GM12878 (cell line): ENCODE measurements around the gene MPZL3. TPM values are rescaled to one million over a fixed set of nuclear protein-coding genes. Genes with fewer than 3 reads are reported as not detected.

Source experiments
- ATAC-seq: fragments of 200-7000 bp; cut with Tn5 transposase; 3 replicates; pipeline ENCODE4 v1.9.1; 2020; ENCODE audit warnings: mild to moderate bottlenecking, moderate library complexity
- BruUV-seq: library from RNA; stranded (reverse); fragments of 400-500 nt; replicated peaks from 2 replicates; lab custom pipeline; 2021; lab: Mats Ljungman, UMichigan
- CTCF ChIA-PET: fragments of 300-600 bp; sonication (Branson Sonifier 250); formaldehyde crosslinking; extraction: SDS; loops from one replicate; lab custom pipeline; 2021; ENCODE audit warnings: inconsistent platforms; lab: Yijun Ruan, JAX
- POLR2A ChIA-PET: fragments of 350-600 bp; formaldehyde crosslinking; extraction: SDS; loops from one replicate; lab custom pipeline; 2021; ENCODE audit warnings: inconsistent platforms; lab: Charles Lee
- RAD21 ChIA-PET: fragments of 300-600 bp; sonication (Branson Sonifier 250); formaldehyde crosslinking; loops from one replicate; lab custom pipeline; 2023; ENCODE audit warnings: antibody characterized with exemption; ENCODE audit not compliant: unreplicated experiment; lab: Charles Lee
- SMC1A ChIA-PET: fragments of 300-600 bp; sonication (Branson Sonifier 250); formaldehyde crosslinking; loops from one replicate; lab custom pipeline; 2023; ENCODE audit not compliant: unreplicated experiment, uncharacterized antibody; lab: Charles Lee
- DNase-seq: peaks from one replicate; pipeline ENCODE4 v3.0.0-alpha.2; 2011; ENCODE audit warnings: low read depth, low spot score
- FAIRE-seq: peaks from 3 replicates; lab custom pipeline; 2011; peaks lifted over from hg19 to GRCh38; lab: Jason Lieb, UNC
- H2AFZ ChIP-seq: 2 replicates; pipeline ENCODE4 v1.6.0; 2011; ENCODE audit warnings: low read depth, low read length, control low read depth; ENCODE audit not compliant: control insufficient read depth
- H3K27ac ChIP-seq: 2 replicates; pipeline ENCODE4 v1.5.1; 2011; ENCODE audit warnings: control low read depth; ENCODE audit not compliant: control insufficient read depth, insufficient read depth
- H3K27me3 ChIP-seq, 2 experiments: replicated peaks in 1 of 2; 2 replicates each; pipeline versions ENCODE4 v1.6.0 to v1.6.1; 2011; ENCODE audit warnings: low read length in 1 of 2; ENCODE audit not compliant: control insufficient read depth in 2 of 2, insufficient read depth in 2 of 2
- H3K36me3 ChIP-seq, 2 experiments: 2 replicates each; pipeline ENCODE4 v1.5.1; 2011; ENCODE audit warnings: low read length in 1 of 2; ENCODE audit not compliant: control insufficient read depth in 2 of 2, insufficient read depth in 2 of 2
- H3K4me1 ChIP-seq: 2 replicates; pipeline ENCODE4 v1.6.1; 2011; ENCODE audit warnings: mild to moderate bottlenecking, low read length, moderate library complexity, mixed read lengths; ENCODE audit not compliant: control insufficient read depth, insufficient read depth
- H3K4me2 ChIP-seq: 2 replicates; pipeline ENCODE4 v1.6.0; 2011; ENCODE audit warnings: control low read depth; ENCODE audit not compliant: control insufficient read depth, insufficient read depth
- H3K4me3 ChIP-seq: fragments of 200-600 bp; sonication (generic); 2 replicates; pipeline ENCODE4 v1.5.1; 2016
- H3K79me2 ChIP-seq: 2 replicates; pipeline ENCODE4 v1.6.0; 2011; ENCODE audit warnings: low read length; ENCODE audit not compliant: control insufficient read depth, insufficient read depth
- H3K9ac ChIP-seq: 2 replicates; pipeline ENCODE4 v1.8.0; 2011; ENCODE audit warnings: low read length, control low read depth, mixed read lengths; ENCODE audit not compliant: control insufficient read depth, insufficient read depth
- H3K9me3 ChIP-seq: replicated peaks from 3 replicates; pipeline ENCODE4 v1.5.1; 2011; ENCODE audit warnings: mild to moderate bottlenecking, low read length; ENCODE audit not compliant: control insufficient read depth, insufficient read depth
- H4K20me1 ChIP-seq: 2 replicates; pipeline ENCODE4 v1.6.0; 2011; ENCODE audit not compliant: control insufficient read depth, insufficient read depth
- ETV6 ChIP-seq, 2 experiments: fragments of 450-650 bp in 1 of 2; IDR thresholded peaks in 1 of 2; conservative IDR thresholded peaks in 1 of 2; 2 replicates each; pipeline ENCODE4 v1.6.1; 2014; ENCODE audit warnings: antibody characterized with exemption in 1 of 2, borderline replicate concordance in 1 of 2, low read depth in 1 of 2, mild to moderate bottlenecking in 1 of 2, moderate library complexity in 1 of 2
- LARP7 ChIP-seq: fragments of 450-650 bp; IDR thresholded peaks from 2 replicates; pipeline ENCODE4 v1.6.1; 2017; ENCODE audit warnings: mild to moderate bottlenecking
- NR2C1 ChIP-seq: fragments of 450-650 bp; IDR thresholded peaks from 2 replicates; pipeline ENCODE4 v1.6.1; 2017; ENCODE audit warnings: antibody characterized with exemption, mild to moderate bottlenecking, moderate library complexity
- NR2C2 ChIP-seq: IDR thresholded peaks from 2 replicates; pipeline ENCODE4 v1.6.1; 2011; ENCODE audit warnings: borderline replicate concordance, low read depth; ENCODE audit not compliant: control insufficient read depth, insufficient read length
- PAX5 ChIP-seq: IDR thresholded peaks from 2 replicates; pipeline ENCODE4 v1.6.1; 2011; ENCODE audit warnings: low read depth, low read length, borderline replicate concordance
- SIN3A ChIP-seq: IDR thresholded peaks from 2 replicates; pipeline ENCODE4 v1.6.1; 2012; ENCODE audit warnings: low read depth, low read length, improper control_type of control experiment
- SPI1 ChIP-seq: IDR thresholded peaks from 2 replicates; pipeline ENCODE4 v1.6.1; 2011; ENCODE audit warnings: low read depth, mild to moderate bottlenecking, low read length, moderate library complexity, borderline replicate concordance; ENCODE audit not compliant: insufficient read depth
- SRF ChIP-seq, 2 experiments: IDR thresholded peaks; 2 replicates each; pipeline ENCODE4 v1.6.1; 2011; ENCODE audit warnings: low read depth in 2 of 2, low read length in 2 of 2, mild to moderate bottlenecking in 1 of 2, moderate library complexity in 1 of 2
- STAT1 ChIP-seq: fragments of 450-650 bp; conservative IDR thresholded peaks from 2 replicates; pipeline ENCODE4 v1.6.1; 2014; ENCODE audit warnings: antibody characterized with exemption, mild to moderate bottlenecking
- ZSCAN29 ChIP-seq: fragments of 450-650 bp; IDR thresholded peaks from 2 replicates; pipeline ENCODE4 v1.6.1; 2017; ENCODE audit warnings: mild to moderate bottlenecking, moderate library complexity
- WGBS: methylation state at CpG from one replicate; pipeline ENCODE4 v1.1.6; 2016; ENCODE audit warnings: low lambda C conversion rate; ENCODE audit not compliant: insufficient replicate concordance, insufficient coverage; ENCODE audit errors: missing lambda C conversion rate; 5-methylcytosine and 5-hydroxymethylcytosine counted together
- in situ Hi-C: fragments of 300-500 bp; cut with MboI; formaldehyde crosslinking; loops from 9 replicates; pipeline ENCODE4 v1.14.3; 2018; ENCODE audit warnings: mixed read lengths
- intact Hi-C: fragments of 100-400 bp; cut with micrococcal nuclease; formaldehyde crosslinking; loops from one replicate; pipeline ENCODE4 v1.14.2; 2022; ENCODE audit not compliant: unreplicated experiment
- polyA plus RNA-seq, 11 experiments: library from polyadenylated mRNA; depleted of rRNA in 4 of 11; unstranded in 6 of 11; stranded (reverse) in 5 of 11; fragments of >200 nt; fragmentation: Nextera tagmentation in 4 of 11; fragmentation: Illumina TruSeq in 1 of 11; extraction: Ambion mirVana in 4 of 11; extraction: Trizol in 1 of 11; gene quantifications; 1 replicate in 1 of 11; 2 replicates in 10 of 11; pipeline versions ENCODE4 v1.2.1 to v1.2.3, GENCODE V29; 2011 to 2016; ENCODE audit warnings: inconsistent platforms in 2 of 11, missing spikeins in 2 of 11, low read depth in 1 of 11
- total RNA-seq, 4 experiments: library from RNA; depleted of rRNA in 3 of 4; stranded (reverse); fragments of >200 nt in 3 of 4; fragmentation: Illumina TruSeq in 1 of 4; extraction: Trizol in 1 of 4; gene quantifications; 2 replicates each; pipeline versions ENCODE4 v1.2.1 to v1.2.3, GENCODE V29; 2013 to 2021
- TF ChIP-seq, protein P1 (sequence below): fragments of 450-650 bp; IDR thresholded peaks from 2 replicates; pipeline ENCODE4 v1.6.1; 2016; ENCODE audit warnings: mild to moderate bottlenecking
- TF ChIP-seq, protein P2 (sequence below): fragments of 150-350 bp; IDR thresholded peaks from 2 replicates; pipeline ENCODE4 v1.6.1; 2016; ENCODE audit warnings: low read depth, low read length
- TF ChIP-seq, protein P3 (sequence below): fragments of 450-650 bp; conservative IDR thresholded peaks from 2 replicates; pipeline ENCODE4 v1.6.1; 2017; ENCODE audit warnings: mild to moderate bottlenecking, moderate library complexity
- TF ChIP-seq, protein P4 (sequence below): IDR thresholded peaks from 2 replicates; pipeline ENCODE4 v1.6.1; 2011; ENCODE audit warnings: borderline replicate concordance, low read depth, mild to moderate bottlenecking, moderate library complexity, low read length; ENCODE audit not compliant: insufficient read depth, poor library complexity, severe bottlenecking

MPZL3 gene
- total and polyA plus RNA-seq, 10 of the 15 experiments (the other 5 are each of a cell fraction or from before 2014, with no cell fraction given), result 2.1 to 7.5 (median 6.2) TPM

DNA sequence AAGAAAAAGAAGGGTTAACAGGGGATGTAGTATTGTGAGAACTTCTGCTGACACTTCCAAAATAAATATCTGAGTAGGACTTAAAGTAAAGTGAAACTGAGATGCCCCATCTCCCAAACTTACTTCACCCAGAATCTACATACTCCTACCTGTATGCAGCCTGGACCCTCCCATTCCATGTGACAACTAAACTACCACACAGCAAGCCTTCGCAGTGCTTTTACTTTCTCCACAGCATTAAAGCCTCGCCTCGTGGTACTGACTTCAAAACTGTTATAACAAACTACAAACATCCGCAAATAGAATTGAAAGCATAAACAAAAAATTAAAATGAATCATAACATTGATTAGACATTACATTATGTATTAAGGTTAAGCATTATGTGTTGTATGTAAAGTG lies 10.9 kb upstream of the MPZL3 start (continued):
- TF ChIP-seq, protein P1, sequence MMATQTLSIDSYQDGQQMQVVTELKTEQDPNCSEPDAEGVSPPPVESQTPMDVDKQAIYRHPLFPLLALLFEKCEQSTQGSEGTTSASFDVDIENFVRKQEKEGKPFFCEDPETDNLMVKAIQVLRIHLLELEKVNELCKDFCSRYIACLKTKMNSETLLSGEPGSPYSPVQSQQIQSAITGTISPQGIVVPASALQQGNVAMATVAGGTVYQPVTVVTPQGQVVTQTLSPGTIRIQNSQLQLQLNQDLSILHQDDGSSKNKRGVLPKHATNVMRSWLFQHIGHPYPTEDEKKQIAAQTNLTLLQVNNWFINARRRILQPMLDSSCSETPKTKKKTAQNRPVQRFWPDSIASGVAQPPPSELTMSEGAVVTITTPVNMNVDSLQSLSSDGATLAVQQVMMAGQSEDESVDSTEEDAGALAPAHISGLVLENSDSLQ, result no peak
- TF ChIP-seq SIN3A (no peak), STAT1 (no peak), LARP7 (no peak), ETV6 (conservative IDR thresholded peaks at IDR 0.05 in 1 of 2, IDR thresholded peaks at IDR 0.05 in 1 of 2; ENCODE audit: borderline replicate concordance in 1 of 2, low read depth in 1 of 2) (no peak), SPI1 (no peak), ZSCAN29 (no peak)
- TF ChIP-seq, protein P2, sequence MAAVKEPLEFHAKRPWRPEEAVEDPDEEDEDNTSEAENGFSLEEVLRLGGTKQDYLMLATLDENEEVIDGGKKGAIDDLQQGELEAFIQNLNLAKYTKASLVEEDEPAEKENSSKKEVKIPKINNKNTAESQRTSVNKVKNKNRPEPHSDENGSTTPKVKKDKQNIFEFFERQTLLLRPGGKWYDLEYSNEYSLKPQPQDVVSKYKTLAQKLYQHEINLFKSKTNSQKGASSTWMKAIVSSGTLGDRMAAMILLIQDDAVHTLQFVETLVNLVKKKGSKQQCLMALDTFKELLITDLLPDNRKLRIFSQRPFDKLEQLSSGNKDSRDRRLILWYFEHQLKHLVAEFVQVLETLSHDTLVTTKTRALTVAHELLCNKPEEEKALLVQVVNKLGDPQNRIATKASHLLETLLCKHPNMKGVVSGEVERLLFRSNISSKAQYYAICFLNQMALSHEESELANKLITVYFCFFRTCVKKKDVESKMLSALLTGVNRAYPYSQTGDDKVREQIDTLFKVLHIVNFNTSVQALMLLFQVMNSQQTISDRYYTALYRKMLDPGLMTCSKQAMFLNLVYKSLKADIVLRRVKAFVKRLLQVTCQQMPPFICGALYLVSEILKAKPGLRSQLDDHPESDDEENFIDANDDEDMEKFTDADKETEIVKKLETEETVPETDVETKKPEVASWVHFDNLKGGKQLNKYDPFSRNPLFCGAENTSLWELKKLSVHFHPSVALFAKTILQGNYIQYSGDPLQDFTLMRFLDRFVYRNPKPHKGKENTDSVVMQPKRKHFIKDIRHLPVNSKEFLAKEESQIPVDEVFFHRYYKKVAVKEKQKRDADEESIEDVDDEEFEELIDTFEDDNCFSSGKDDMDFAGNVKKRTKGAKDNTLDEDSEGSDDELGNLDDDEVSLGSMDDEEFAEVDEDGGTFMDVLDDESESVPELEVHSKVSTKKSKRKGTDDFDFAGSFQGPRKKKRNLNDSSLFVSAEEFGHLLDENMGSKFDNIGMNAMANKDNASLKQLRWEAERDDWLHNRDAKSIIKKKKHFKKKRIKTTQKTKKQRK, result no peak

DNA sequence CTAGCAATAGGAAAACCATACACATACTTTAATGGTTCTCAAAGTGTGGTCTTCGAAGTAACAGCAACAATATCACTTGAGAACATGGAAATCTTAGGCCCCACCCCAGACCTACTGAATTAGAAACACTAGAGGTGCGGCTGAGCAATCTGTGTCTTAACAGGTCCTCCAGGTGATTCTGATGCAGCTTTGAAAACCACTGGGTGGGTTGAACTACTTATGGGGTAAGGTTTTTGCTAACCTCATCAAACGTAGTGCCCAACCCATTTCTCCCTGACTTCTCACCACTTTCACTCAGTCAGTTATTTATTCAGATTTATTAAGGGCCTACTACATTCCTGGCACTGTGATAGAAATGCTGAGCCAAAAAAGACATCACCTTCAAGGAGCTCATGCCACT lies 8.2 kb upstream of the MPZL3 start:
- peaks cover 9% of the 10 kb centered on the region for H3K4me1 ChIP-seq
- H3K9me3 ChIP-seq, result no peaks in the 10 kb centered on the region; the same call in 1 of the 3 replicates
- 55% methylated on average over 3 of the region's 3 CpGs for WGBS
- SMC1A ChIA-PET, result interaction anchor here (1.1 to 10.2 kb wide), 8 partner anchors 8 to 62 kb away, joined by 3 to 56 read pairs (median 8); no protein-coding TSS in a partner anchor
- no TSS peak for BruUV-seq
- no peak for DNase-seq
- ATAC-seq, result no peak
- intact Hi-C loops (no loop called here), in situ Hi-C loops (no loop called here)
- no peaks in the 10 kb centered on the region for H3K36me3 ChIP-seq
- H3K27me3 ChIP-seq, result peaks cover 0 to 13% of the 10 kb centered on the region in 2 experiments; a peak in 1 of 4 replicates
- H3K4me3 ChIP-seq, result no peak overlapping the region
- H4K20me1 ChIP-seq, result no peaks in the 10 kb centered on the region
- no peak for FAIRE-seq
- POLR2A ChIA-PET, result interaction anchor here (1.1 kb wide), 1 partner anchor 47 kb away, joined by 3 read pairs; no protein-coding TSS in a partner anchor
- H3K27ac ChIP-seq, result no peak overlapping the region
- H3K4me2 ChIP-seq, result no peak overlapping the region
- CTCF ChIA-PET, result interaction anchor here (1.0 to 6.4 kb wide), 15 partner anchors 8 to 118 kb away, joined by 3 to 39 read pairs (median 4); partner anchors contain the start of gene MPZL3
- RAD21 ChIA-PET, result interaction anchor here (1.3 to 3.2 kb wide), 2 partner anchors 58 to 61 kb away, joined by 4 to 16 read pairs; no protein-coding TSS in a partner anchor
- H2AFZ ChIP-seq, result no peak overlapping the region
- H3K9ac ChIP-seq, result no peak overlapping the region
- no peaks in the 10 kb centered on the region for H3K79me2 ChIP-seq
- TF ChIP-seq, protein P3, sequence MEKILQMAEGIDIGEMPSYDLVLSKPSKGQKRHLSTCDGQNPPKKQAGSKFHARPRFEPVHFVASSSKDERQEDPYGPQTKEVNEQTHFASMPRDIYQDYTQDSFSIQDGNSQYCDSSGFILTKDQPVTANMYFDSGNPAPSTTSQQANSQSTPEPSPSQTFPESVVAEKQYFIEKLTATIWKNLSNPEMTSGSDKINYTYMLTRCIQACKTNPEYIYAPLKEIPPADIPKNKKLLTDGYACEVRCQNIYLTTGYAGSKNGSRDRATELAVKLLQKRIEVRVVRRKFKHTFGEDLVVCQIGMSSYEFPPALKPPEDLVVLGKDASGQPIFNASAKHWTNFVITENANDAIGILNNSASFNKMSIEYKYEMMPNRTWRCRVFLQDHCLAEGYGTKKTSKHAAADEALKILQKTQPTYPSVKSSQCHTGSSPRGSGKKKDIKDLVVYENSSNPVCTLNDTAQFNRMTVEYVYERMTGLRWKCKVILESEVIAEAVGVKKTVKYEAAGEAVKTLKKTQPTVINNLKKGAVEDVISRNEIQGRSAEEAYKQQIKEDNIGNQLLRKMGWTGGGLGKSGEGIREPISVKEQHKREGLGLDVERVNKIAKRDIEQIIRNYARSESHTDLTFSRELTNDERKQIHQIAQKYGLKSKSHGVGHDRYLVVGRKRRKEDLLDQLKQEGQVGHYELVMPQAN, result no peak
- TF ChIP-seq NR2C1, result no peak
- no peak for TF ChIP-seq NR2C2
- no peak for TF ChIP-seq SRF (IDR thresholded peaks at IDR 0.05; ENCODE audit: low read depth in 2 of 2, low read length in 2 of 2)
- TF ChIP-seq, protein P4, sequence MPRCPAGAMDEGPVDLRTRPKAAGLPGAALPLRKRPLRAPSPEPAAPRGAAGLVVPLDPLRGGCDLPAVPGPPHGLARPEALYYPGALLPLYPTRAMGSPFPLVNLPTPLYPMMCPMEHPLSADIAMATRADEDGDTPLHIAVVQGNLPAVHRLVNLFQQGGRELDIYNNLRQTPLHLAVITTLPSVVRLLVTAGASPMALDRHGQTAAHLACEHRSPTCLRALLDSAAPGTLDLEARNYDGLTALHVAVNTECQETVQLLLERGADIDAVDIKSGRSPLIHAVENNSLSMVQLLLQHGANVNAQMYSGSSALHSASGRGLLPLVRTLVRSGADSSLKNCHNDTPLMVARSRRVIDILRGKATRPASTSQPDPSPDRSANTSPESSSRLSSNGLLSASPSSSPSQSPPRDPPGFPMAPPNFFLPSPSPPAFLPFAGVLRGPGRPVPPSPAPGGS, result no peak
- no peak for TF ChIP-seq PAX5
